GM18498 (cell line): Measurements from ENCODE around the gene MARK3.

ENCODE experiments used
- ATAC-seq: cut with Tn5 transposase; IDR thresholded peaks from one replicate; pipeline ENCODE4 v1.9.1; 2021; ENCODE audit warnings: mild to moderate bottlenecking, moderate library complexity; ENCODE audit not compliant: unreplicated experiment

The MARK3 gene

DNA sequence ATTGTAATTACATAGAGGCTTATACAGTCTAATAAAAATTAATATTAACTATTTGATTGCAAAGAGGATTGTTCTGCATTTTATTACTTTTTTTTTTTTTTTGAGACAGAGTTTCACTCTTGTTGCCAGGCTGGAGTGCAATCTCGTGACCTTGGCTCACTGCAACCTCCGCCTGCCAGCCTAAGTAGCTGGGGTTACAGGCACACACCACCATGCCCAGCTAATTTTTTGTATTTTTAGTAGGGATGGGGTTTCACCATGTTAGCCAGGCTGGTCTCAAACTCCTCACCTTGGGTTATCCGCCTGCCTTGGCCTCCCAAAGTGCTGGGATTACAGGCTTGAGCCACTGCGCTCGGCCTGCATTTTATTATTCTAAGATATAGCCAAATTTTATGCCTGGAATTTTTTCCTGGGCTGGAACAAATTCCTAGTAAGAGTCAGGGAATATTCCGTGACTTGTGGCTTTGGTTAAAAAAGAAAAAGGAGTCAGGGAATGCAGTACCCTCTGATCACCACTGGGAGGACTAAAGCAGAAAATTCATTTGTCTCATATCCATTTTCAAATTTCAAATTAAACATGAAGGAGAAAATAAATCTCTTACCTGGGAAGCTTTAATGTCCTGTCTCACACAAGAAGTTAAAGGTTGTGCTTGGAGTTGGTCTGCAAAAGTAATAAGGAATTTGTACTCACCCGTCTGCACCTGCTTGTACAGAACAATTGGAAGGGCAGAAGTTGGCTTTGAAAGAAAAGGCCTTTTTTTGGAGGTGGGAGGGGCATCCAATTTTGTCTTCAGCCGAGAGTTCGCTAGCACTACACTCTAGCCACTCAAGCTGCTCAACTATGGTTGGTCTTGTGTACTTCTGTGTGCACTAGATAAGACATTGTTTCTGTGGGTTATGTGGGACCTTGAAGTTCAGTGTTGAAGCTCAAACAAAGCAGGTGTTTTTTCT lies 8.7 kb downstream of the MARK3 start:
- no peak for ATAC-seq

DNA sequence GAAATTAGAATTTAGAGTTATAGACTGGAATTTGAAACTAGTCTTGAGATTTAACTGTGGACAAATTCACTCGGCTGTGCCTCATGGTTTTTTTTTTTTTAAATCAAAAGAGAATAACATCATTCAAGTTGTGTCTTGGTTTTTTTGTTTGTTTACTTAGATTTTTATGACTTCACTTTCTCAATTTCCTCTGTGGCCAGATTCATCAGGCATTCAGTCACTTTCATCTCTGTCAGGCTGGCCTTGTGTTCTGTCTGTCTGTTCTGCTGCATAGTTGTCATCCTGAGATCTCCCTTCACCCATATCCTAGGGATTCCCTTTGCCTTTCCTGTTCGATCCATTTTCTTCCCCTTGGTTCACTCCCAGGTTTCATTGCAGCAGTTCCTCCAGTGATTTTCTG lies 10.0 kb downstream of the MARK3 start:
- ATAC-seq, result no peak

DNA sequence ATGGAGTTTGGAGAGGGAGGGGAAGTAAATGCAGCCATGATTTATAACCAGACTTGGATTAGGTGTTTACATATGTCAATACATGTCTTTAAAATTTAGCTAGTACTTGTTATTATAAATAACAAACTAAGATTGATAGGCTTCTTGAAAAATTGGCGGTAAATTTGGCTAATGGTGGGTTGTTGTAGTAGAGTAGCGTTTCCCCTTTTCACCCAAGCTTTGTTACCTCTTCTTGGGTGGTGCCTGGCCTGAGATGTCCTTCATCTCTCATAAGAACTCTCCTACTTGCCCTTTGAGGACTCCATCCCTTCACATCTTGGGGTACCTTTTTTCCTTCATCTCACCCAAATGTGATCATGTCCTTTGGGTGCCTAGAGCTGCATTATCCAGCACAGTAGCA lies 11.2 kb downstream of the MARK3 start:
- ATAC-seq, result no peak

DNA sequence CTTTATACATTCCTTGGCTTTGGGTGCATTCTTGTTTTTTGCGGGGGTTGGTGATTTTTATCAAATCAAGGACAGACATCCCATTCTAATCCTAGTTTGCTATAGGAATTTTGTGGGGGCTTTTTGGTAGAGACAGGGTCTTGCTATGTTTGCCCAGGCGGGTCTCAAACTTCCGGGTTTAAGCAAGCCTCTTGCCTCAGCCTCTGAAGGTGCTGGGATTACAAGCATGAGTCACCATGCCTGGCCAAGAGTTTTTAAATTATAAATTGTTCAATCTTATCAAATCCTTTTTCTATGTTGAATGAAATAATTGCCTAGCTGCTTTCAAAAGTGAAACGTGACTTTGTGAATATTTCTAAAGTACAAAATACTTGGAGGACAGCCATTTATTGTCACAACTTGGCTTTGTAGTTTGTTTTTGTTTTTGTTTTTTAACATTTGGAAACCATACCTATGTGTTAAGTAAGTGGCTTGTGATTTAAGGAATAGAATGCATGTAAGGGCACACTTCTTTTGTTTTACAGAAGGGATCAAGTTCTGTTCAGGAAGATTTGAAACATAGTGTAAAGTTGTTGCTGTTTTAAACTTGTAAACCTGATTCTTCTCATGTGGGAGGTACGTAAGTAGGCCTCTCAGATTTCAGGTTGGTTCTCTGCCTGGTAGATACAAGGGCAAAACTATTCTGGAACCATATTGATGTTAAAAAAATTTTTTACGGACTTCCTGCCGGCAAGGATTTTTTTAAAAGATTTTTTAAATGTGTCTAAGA lies 13.4 kb downstream of the MARK3 start:
- no peak for ATAC-seq

DNA sequence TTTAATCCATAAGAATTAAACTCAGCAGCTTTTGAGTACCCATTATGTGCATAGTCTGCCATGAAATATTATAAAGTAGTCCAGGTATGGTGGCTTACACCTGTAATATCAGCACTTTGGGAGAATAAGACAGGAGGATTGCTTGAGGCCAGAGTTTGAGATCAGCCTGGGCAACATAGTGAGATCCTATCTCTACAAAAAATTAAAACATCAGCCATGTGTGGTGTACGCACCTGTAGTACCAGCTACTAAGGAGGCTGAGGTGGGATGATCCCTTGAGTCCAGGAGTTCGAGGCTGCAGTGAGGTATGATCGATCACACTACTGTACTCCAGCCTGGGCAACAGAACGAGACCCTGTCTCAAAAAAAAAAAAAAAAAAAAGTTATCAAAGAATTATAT lies 15.3 kb downstream of the MARK3 start:
- ATAC-seq, result no peak

DNA sequence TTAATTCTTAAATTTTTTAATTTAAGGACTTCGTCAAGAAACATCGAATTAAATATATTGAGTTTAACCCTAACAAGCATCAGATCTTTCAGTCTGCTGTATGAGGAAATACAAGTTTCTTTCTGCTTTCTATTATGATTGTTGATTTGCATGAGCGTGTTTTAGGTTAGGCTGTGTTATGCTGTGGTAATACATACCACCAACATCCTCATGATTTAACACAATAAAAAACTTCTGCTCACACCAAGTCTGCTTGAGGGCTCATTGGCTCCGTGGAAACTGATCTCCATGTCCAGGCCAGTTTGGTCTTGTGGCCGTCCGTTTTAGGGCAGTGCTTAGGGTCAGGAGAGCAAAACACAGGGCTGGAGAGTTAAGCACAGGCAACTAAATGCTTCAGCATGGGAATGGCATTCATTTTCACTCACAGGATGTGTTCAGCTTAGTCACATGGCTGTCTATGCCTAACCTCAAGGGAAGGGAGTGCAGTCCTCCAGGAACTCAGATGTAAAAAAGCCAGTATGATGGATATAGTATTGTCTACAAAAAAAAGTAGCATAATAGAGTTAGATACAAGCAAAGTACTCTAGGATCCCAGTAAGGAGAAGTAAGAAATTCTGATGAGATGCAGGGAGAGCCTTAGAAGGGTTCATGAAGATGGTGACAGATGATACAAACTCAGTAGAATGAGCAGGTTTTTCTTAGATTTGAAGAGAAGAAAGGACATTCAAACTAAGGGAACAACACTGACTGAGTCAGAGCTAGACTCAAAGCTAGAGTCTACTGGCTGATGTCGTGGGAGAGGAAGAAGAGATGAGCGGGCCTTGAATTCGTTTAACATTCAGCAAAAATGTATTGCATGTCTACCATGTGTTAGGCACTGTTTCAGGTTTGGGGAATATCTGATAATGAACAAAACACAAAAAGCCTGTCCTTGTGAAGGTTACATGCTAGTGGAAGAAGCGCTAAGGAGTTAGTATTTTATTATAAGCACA lies 16.3 kb downstream of the MARK3 start:
- ATAC-seq, result peak; percentile 32

- no peak for ATAC-seq
Measured at GRCh38 chr14:103402695-103403094, 17.5 kb downstream of the MARK3 start.

- ATAC-seq, result no peak
Measured at GRCh38 chr14:103404032-103404918, 19.1 kb downstream of the MARK3 start.

- no peak for ATAC-seq
Measured at GRCh38 chr14:103404920-103405319, 19.7 kb downstream of the MARK3 start.

DNA sequence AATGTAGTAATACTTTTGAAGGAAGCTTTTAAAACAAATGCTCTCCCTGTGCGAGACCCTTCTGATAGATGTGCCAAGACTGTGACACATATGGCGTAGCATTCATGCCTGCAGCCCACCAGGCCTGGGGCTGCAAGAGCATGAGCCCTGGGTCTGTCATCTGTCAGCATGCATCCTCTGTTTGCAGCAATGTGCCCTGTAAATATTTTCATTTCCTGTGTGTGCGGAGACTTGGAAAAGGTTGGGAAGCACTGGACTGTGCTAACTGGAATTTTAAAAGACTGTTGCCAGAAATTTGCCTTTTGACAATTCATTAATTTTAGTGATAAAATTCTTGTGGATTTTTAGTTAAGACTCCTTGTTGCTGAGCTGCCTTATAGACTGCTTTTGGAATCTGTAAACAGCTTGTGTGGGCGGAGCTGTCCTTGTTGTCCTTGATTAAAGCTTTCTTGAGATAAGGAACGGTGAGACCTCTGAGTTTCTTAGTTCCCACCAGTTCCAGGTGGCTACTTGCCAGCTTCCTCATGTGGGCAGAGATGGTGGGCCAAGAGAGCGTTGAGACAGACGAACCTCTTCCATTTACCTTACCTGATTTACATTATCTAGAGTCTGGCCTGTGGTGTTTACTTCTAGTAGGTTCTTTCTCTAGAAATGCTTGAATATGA lies 23.4 kb downstream of the MARK3 start:
- ATAC-seq, result no peak

- no peak for ATAC-seq
Measured at GRCh38 chr14:103416916-103417315, 31.7 kb downstream of the MARK3 start.

GRCh38 chr14:103418481-103418818 lies 33.2 kb downstream of the MARK3 start:
- no peak for ATAC-seq

- no peak for ATAC-seq
Measured at GRCh38 chr14:103421556-103421955, 36.3 kb downstream of the MARK3 start.

GRCh38 chr14:103423050-103423461 lies 37.8 kb downstream of the MARK3 start:
- ATAC-seq, result no peak

GRCh38 chr14:103427485-103428443 lies 42.5 kb downstream of the MARK3 start:
- no peak for ATAC-seq

- ATAC-seq, result no peak
Measured at GRCh38 chr14:103428723-103429556, 43.7 kb downstream of the MARK3 start.

DNA sequence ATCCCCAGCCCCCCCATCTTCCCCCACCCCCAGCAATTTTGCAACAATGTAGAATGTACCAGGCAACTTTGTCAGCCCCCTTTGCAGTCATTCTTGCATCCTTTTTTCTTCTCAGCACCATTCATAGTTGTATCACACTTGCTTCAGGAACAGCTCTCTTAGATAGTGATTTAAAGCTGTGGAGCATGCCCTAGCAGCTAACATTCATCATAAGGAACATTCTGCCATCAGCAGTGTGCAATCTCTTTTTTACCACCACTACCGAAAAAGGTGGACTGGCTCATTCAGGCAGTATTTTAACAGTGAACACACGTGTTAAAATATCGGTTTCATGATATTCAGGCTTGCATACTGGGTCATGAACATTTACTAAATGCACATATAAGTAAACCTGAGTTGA lies 45.1 kb downstream of the MARK3 start:
- no peak for ATAC-seq
